HepG2 (cell line): ENCODE results near the gene NDOR1. TPM values are rescaled to one million over a fixed set of nuclear protein-coding genes. Genes with fewer than 3 reads are reported as not detected.

ENCODE experiments used
- ATAC-seq: fragments of 200-7000 bp; cut with Tn5 transposase; 3 replicates; pipeline ENCODE4 v1.9.1; 2020; ENCODE audit warnings: mild to moderate bottlenecking, moderate library complexity
- BruUV-seq: library from RNA; stranded (reverse); fragments of 400-500 nt; replicated peaks from 2 replicates; lab custom pipeline; 2021; lab: Mats Ljungman, UMichigan
- CTCF ChIA-PET: fragments of 300-600 bp; formaldehyde crosslinking; extraction: SDS; loops from one replicate; lab custom pipeline; 2021; ENCODE audit warnings: low total read pairs, inconsistent platforms, low intra/inter-chr PET ratio; lab: Yijun Ruan, JAX
- POLR2A ChIA-PET: fragments of 350-600 bp; sonication (Branson Sonifier 250); formaldehyde crosslinking; loops from one replicate; lab custom pipeline; 2020; ENCODE audit warnings: antibody characterized with exemption, inconsistent platforms; lab: Yijun Ruan, JAX
- DNase-seq: peaks from one replicate; pipeline ENCODE4 v3.0.0-alpha.2; 2015; ENCODE audit warnings: low spot score
- FAIRE-seq: peaks from 3 replicates; lab custom pipeline; 2011; peaks lifted over from hg19 to GRCh38; lab: Jason Lieb, UNC
- H2AFZ ChIP-seq: one replicate; pipeline ENCODE4 v1.6.1; 2011; ENCODE audit warnings: low read length, inconsistent platforms
- H3K27ac ChIP-seq: fragments of 300-600 bp; 3 replicates; pipeline ENCODE4 v1.8.0; 2011; ENCODE audit warnings: mixed run types, mild to moderate bottlenecking, mixed read lengths, low read length, inconsistent platforms; ENCODE audit not compliant: insufficient read depth; ENCODE audit errors: extremely low read length
- H3K27me3 ChIP-seq, 2 experiments: fragments of 200-600 bp in 1 of 2; 2 replicates in 1 of 2; 3 replicates in 1 of 2; pipeline versions ENCODE4 v1.6.0 to v1.8.0; 2011; ENCODE audit warnings: low read length in 2 of 2, mild to moderate bottlenecking in 2 of 2, moderate library complexity in 2 of 2, inconsistent platforms in 1 of 2; ENCODE audit not compliant: insufficient read depth in 2 of 2, control insufficient read depth in 1 of 2
- H3K36me3 ChIP-seq, 2 experiments: fragments of 200-600 bp in 1 of 2; replicated peaks in 1 of 2; 2 replicates in 1 of 2; 3 replicates in 1 of 2; pipeline versions ENCODE4 v1.5.1 to v1.8.0; 2011; ENCODE audit warnings: low read length in 2 of 2, inconsistent platforms in 1 of 2; ENCODE audit not compliant: insufficient read depth in 2 of 2, control insufficient read depth in 1 of 2
- H3K4me1 ChIP-seq: 2 replicates; pipeline ENCODE4 v1.5.1; 2012; ENCODE audit warnings: low read length, inconsistent platforms; ENCODE audit not compliant: insufficient read depth
- H3K4me2 ChIP-seq: 2 replicates; pipeline ENCODE4 v1.6.0; 2011; ENCODE audit warnings: low read depth, low read length, inconsistent platforms
- H3K4me3 ChIP-seq, 3 experiments: fragments of 200-600 bp in 1 of 3; sonication (generic), shearing (Covaris generic) in 1 of 3; replicated peaks in 1 of 3; 2 replicates each; pipeline ENCODE4 v1.5.1; 2011 to 2016; ENCODE audit warnings: low read length in 3 of 3, inconsistent platforms in 2 of 3, low read depth in 2 of 3, mild to moderate bottlenecking in 2 of 3, control low read depth in 1 of 3, mixed read lengths in 1 of 3; ENCODE audit not compliant: insufficient read depth in 1 of 3
- H3K79me2 ChIP-seq: one replicate; pipeline ENCODE4 v1.6.1; 2011; ENCODE audit warnings: low read length, inconsistent platforms; ENCODE audit not compliant: insufficient read depth
- H3K9ac ChIP-seq: 2 replicates; pipeline ENCODE4 v1.6.0; 2011; ENCODE audit warnings: mild to moderate bottlenecking, low read depth, low read length, inconsistent platforms; ENCODE audit not compliant: insufficient read depth
- H3K9me3 ChIP-seq: 2 replicates; pipeline ENCODE4 v1.5.1; 2012; ENCODE audit warnings: mild to moderate bottlenecking, low read length
- H4K20me1 ChIP-seq: 2 replicates; pipeline ENCODE4 v1.6.0; 2011; ENCODE audit warnings: inconsistent platforms, mild to moderate bottlenecking, low read length, moderate library complexity; ENCODE audit not compliant: insufficient read depth
- AGO2 ChIP-seq: fragments of 200-400 bp; formaldehyde crosslinking; optimal IDR thresholded peaks from 2 replicates; pipeline ENCODE3; 2017; ENCODE audit warnings: mild to moderate bottlenecking, low read depth, low read length, moderate library complexity
- ARID2 ChIP-seq: sonication (generic); formaldehyde crosslinking; IDR thresholded peaks from 2 replicates; pipeline ENCODE4 v1.8.1; 2022; ENCODE audit warnings: mild to moderate bottlenecking, missing genetic modification reagents, borderline replicate concordance
- HNRNPL ChIP-seq: fragments of 200-400 bp; formaldehyde crosslinking; IDR thresholded peaks from 2 replicates; pipeline ENCODE4 v1.6.1; 2017; ENCODE audit warnings: mild to moderate bottlenecking, low read depth, low read length
- NFE2 ChIP-seq: sonication (generic); formaldehyde crosslinking; IDR thresholded peaks from 2 replicates; pipeline ENCODE4 v1.4.0; 2020; ENCODE audit warnings: missing genetic modification reagents
- NR2F6 ChIP-seq, 2 experiments: IDR thresholded peaks; 2 replicates each; pipeline ENCODE4 v1.6.1; 2016; ENCODE audit warnings: antibody characterized with exemption in 1 of 2, mild to moderate bottlenecking in 1 of 2
- PLSCR1 ChIP-seq: sonication (generic); formaldehyde crosslinking; IDR thresholded peaks from 2 replicates; pipeline ENCODE4 v1.5.0; 2020; ENCODE audit warnings: missing genetic modification reagents, mild to moderate bottlenecking, borderline replicate concordance
- SKI ChIP-seq: fragments of 450-650 bp; IDR thresholded peaks from one replicate; pipeline ENCODE4 v1.6.1; 2018; ENCODE audit warnings: mild to moderate bottlenecking; ENCODE audit not compliant: partially characterized antibody
- TAF1 ChIP-seq: sonication (generic); formaldehyde crosslinking; IDR thresholded peaks from 2 replicates; pipeline ENCODE4 v1.4.0; 2020; ENCODE audit warnings: missing genetic modification reagents
- TOE1 ChIP-seq: sonication (generic); formaldehyde crosslinking; IDR thresholded peaks from 2 replicates; pipeline ENCODE4 v1.4.0; 2020; ENCODE audit warnings: mild to moderate bottlenecking, missing genetic modification reagents
- ZBTB33 ChIP-seq: sonication (generic); formaldehyde crosslinking; IDR thresholded peaks from 2 replicates; pipeline ENCODE4 v1.4.0; 2020; ENCODE audit warnings: missing genetic modification reagents
- ZBTB38 ChIP-seq: sonication (generic); formaldehyde crosslinking; IDR thresholded peaks from 2 replicates; pipeline ENCODE4 v1.5.1; 2020; ENCODE audit warnings: mild to moderate bottlenecking, missing genetic modification reagents
- ZNF124 ChIP-seq: sonication (generic); formaldehyde crosslinking; IDR thresholded peaks from 2 replicates; pipeline ENCODE4 v1.4.0; 2020; ENCODE audit warnings: missing genetic modification reagents
- ZNF264 ChIP-seq: sonication (generic); formaldehyde crosslinking; IDR thresholded peaks from 2 replicates; pipeline ENCODE4 v1.4.0; 2020; ENCODE audit warnings: missing genetic modification reagents
- ZNF350 ChIP-seq: sonication (generic); formaldehyde crosslinking; IDR thresholded peaks from 2 replicates; pipeline ENCODE4 v1.4.0; 2020; ENCODE audit warnings: mild to moderate bottlenecking, low read depth, missing genetic modification reagents, borderline replicate concordance
- ZNF354B ChIP-seq: sonication (generic); formaldehyde crosslinking; IDR thresholded peaks from 2 replicates; pipeline ENCODE4 v1.8.0; 2022; ENCODE audit warnings: mild to moderate bottlenecking, missing genetic modification reagents
- ZNF468 ChIP-seq: sonication (generic); formaldehyde crosslinking; IDR thresholded peaks from 2 replicates; pipeline ENCODE4 v1.8.0; 2022; ENCODE audit warnings: mild to moderate bottlenecking, moderate library complexity, missing genetic modification reagents
- whole genome bisulfite sequencing: methylation state at CpG from one replicate; pipeline ENCODE4 v1.1.6; 2017; ENCODE audit warnings: low lambda C conversion rate; 5-methylcytosine and 5-hydroxymethylcytosine counted together
- in situ Hi-C: cut with HindIII; loops from 2 replicates; pipeline ENCODE4 v1.10.0; 2017; ENCODE audit warnings: low pct_unique_long_range_greater_than_20kb; ENCODE audit not compliant: extremely low pct_ligation_motif_present
- intact Hi-C: fragments of 100-400 bp; cut with micrococcal nuclease; formaldehyde crosslinking; loops from one replicate; pipeline ENCODE4 v1.10.0; 2022; ENCODE audit not compliant: unreplicated experiment
- polyA plus RNA-seq, 8 experiments: library from polyadenylated mRNA; depleted of rRNA in 3 of 8; stranded (reverse) in 7 of 8; unstranded in 1 of 8; fragments of >200 nt; fragmentation: Illumina TruSeq in 4 of 8; extraction: Trizol in 4 of 8; gene quantifications; 2 replicates each; pipeline versions ENCODE4 v1.2.1 to v1.2.3, GENCODE V29; 2011 to 2016; ENCODE audit warnings: low read depth in 4 of 8, missing spikeins in 1 of 8, mixed read lengths in 1 of 8; ENCODE audit not compliant: insufficient read depth in 1 of 8
- total RNA-seq, 5 experiments: library from RNA; depleted of rRNA; stranded (reverse); fragments of >200 nt; fragmentation: Illumina TruSeq; extraction: Trizol; gene quantifications; 2 replicates each; pipeline ENCODE4 v1.2.3, GENCODE V29; 2016; ENCODE audit warnings: low read depth in 1 of 5
- TF ChIP-seq, protein P1 (sequence below): sonication (generic); formaldehyde crosslinking; IDR thresholded peaks from 2 replicates; pipeline ENCODE4 v1.4.0; 2020; ENCODE audit warnings: missing genetic modification reagents

The NDOR1 gene
- total and polyA plus RNA-seq, 2 of the 13 experiments (the other 11 are each of a cell fraction or from before 2014, with no cell fraction given), result 3.6 to 8.7 TPM

DNA sequence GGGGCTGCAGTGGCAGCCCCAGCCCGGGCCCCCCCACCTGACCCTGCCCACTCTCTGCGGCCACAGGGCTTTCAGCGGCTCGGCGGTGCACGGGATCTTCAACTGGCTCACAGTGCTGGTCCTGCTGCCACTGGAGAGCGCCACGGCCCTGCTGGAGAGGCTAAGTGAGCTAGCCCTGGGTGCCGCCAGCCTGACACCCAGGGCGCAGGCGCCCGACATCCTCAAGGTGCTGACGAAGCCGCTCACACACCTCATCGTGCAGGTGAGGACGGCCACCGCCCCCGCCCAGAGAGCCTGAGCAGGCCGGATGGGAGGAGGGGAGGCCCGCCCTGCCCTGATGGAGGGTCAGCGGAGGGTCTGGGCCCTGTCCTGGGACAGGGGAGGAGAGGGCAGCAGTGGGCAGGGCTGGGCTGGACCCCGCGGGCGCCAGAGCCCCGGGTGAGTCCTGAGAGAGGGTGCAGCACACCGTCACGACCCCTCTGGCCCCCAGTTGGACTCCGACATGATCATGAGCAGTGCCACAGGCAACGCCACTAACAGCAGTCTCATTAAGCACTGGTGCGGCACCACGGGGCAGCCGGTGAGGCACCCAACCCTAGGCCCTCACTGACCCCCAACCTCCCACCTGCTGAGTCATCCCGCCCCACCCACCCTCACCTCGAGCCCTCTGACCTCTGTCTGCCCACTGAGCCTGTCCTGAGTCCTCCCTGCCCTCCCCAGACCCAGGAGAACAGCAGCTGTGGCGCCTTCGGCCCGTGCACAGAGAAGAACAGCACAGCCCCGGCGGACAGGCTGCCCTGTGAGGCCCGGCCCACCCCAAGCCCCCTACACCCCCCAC, 27.9 kb downstream of the NDOR1 start:
- WGBS, result no CpG with 5 or more reads among the region's 40 CpGs
- Histone ChIP-seq H3K36me3 (no peaks in the 10 kb centered on the region), H3K27me3 (no peaks in the 10 kb centered on the region), H3K4me3 (peak overlapping the region in 2 of 3 experiments; percentile 39 to 67; a peak in 3 of 6 replicates), H4K20me1 (no peaks in the 10 kb centered on the region), H3K79me2 (peaks cover 8% of the 10 kb centered on the region), H3K9me3 (no peaks in the 10 kb centered on the region), H3K4me2 (peak overlapping the region; percentile 25; the same call in 1 of the 2 replicates), H2AFZ (no peak overlapping the region), H3K9ac (no peak overlapping the region), H3K4me1 (peaks cover 67% of the 10 kb centered on the region), H3K27ac (no peak overlapping the region)
- ATAC-seq, result no peak
- BruUV-seq, result no TSS peak
- FAIRE-seq, result no peak
- no peak for DNase-seq
- ChIA-PET CTCF (no interaction called here), POLR2A (interaction anchor here (1.0 to 4.1 kb wide), 4 partner anchors 9 to 43 kb away, joined by 3 to 45 read pairs (median 16); partner anchors contain the start of genes CYSRT1, NELFB and RNF208)
- intact Hi-C loops, result no loop called here
- 0 out of 2 replicates have a peak, but pooled peaks have one; percentile 6 for TF ChIP-seq TAF1 (CRISPR knock-in tag)
- TF ChIP-seq ZNF468, result no peak
- TF ChIP-seq ARID2 (CRISPR knock-in tag), result no peak
- no peak for TF ChIP-seq NFE2 (CRISPR knock-in tag)
- no peak for TF ChIP-seq SKI
- TF ChIP-seq ZNF124, result no peak
- TF ChIP-seq HNRNPL, result 0 out of 2 replicates have a peak, but pooled peaks have one; percentile 36
- no peak for TF ChIP-seq TOE1 (CRISPR knock-in tag)
- TF ChIP-seq ZNF354B (CRISPR knock-in tag), result no peak
- TF ChIP-seq NR2F6 (IDR thresholded peaks at IDR 0.05), result no peak
- no peak for TF ChIP-seq NR2F6 (CRISPR knock-in tag; IDR thresholded peaks at IDR 0.05)
- TF ChIP-seq PLSCR1 (CRISPR knock-in tag), result no peak
- TF ChIP-seq, protein P1, sequence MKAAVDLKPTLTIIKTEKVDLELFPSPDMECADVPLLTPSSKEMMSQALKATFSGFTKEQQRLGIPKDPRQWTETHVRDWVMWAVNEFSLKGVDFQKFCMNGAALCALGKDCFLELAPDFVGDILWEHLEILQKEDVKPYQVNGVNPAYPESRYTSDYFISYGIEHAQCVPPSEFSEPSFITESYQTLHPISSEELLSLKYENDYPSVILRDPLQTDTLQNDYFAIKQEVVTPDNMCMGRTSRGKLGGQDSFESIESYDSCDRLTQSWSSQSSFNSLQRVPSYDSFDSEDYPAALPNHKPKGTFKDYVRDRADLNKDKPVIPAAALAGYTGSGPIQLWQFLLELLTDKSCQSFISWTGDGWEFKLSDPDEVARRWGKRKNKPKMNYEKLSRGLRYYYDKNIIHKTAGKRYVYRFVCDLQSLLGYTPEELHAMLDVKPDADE, result no peak
- peak; percentile 29 for TF ChIP-seq AGO2
- TF ChIP-seq ZNF264, result no peak
- TF ChIP-seq ZBTB33 (CRISPR knock-in tag), result peak; percentile 90
- TF ChIP-seq ZNF350 (CRISPR knock-in tag), result no peak
- TF ChIP-seq ZBTB38 (CRISPR knock-in tag), result peak; percentile 58; the same call in 1 of the 2 replicates
- in situ Hi-C loops, result no loop called here
